AG09319 (cell line): Measurements from ENCODE around the gene COX10.

Experiments used
- DNase-seq: peaks from one replicate; pipeline ENCODE4 v3.0.0-alpha.2; 2010; ENCODE audit warnings: low read depth; ENCODE audit errors: extremely low read depth
- CTCF ChIP-seq: IDR thresholded peaks from 2 replicates; pipeline ENCODE4 v1.5.1; 2011; ENCODE audit warnings: low read depth, mild to moderate bottlenecking, inconsistent platforms, low read length, moderate library complexity

COX10 gene

GRCh38 chr17:14092808-14093207 lies 23.5 kb downstream of the COX10 start:
- DNase-seq: no peak
- no peak for TF ChIP-seq CTCF

DNA sequence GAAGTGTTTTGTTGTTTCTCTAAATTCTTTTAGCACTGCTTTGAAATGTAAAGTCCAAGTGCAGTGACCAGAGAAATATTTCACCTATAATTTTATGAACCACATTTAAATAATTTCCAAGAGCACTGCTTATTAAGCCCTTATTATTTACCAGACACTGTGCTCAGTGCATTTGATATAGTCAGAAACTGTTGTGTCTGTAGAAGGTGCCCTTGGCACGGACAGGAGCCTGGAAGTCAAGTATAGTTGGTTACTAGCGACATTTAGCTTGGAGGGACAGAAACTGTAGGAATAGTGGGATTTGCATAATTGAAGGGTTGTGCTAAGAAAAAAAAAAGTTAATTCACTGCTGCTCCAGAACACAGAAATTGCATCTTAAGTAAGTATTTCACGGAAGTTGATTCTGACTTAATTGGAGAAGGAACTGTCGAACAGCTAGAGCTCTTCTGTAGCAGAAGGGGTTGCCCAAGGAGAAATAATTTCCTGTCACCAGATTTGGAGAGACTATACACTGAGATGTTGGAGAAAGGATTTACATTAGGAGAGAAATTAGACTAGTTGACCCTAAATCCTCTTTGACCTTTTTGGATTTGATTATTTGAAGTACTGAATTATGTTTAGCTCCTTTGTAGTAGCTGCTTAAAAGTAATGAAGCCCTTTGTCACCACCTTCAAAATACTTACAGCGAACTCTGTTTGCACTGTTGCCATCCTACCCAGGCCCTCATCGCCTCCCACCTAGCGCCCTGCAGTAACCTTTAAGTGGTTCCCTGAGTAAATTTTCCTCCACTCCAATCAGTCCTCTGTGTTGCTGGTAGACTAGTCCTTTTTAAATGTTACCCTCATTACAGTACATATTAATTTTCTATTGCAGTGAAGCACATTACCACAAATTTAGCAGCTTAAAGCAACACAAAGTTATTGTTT lies 25.6 kb downstream of the COX10 start:
- no peak for TF ChIP-seq CTCF
- no peak for DNase-seq

DNA sequence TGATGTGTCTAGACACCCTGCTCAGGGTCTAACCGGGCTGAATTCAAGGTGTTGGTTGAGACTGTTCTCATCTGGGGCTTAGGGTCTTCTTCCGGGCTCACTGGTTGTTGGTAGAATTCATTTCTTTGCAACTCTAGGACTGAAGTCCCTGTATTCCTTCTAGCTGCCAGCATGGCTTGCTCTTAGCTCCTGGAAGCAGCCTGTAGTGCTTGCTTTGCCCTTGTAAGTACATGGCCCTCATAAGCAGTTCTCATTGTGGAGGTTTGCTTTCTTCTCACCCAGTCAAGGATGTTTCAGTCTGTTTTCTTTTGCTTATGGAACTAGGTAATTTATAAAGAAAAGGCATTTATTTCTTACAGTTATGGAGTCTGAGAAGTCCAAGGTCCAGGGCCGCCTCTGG lies 26.3 kb downstream of the COX10 start:
- DNase-seq: no peak
- TF ChIP-seq CTCF: no peak

- no peak for DNase-seq
- no peak for TF ChIP-seq CTCF
These were observed 28.9 kb downstream of the COX10 start for GRCh38 chr17:14098246-14098645.

DNA sequence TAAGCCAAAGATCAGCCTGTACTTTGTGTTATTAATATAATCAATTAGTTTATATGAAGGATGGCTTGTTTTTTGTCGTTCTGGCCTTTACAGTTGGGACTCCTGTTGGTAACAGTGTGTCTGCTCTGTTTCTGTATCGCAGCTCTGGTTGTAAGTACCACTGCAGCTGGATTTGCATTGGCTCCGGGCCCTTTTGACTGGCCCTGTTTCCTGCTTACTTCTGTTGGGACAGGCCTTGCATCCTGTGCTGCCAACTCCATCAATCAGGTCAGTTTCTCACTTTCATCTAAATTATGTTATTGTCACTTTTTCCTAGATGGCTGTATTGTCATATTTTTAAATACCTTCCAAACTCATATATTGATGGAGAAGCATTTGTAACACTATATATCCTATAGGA lies 32.7 kb downstream of the COX10 start:
- TF ChIP-seq CTCF: no peak
- no peak for DNase-seq

GRCh38 chr17:14103836-14104235 lies 34.5 kb downstream of the COX10 start:
- DNase-seq: no peak
- TF ChIP-seq CTCF: no peak

DNA sequence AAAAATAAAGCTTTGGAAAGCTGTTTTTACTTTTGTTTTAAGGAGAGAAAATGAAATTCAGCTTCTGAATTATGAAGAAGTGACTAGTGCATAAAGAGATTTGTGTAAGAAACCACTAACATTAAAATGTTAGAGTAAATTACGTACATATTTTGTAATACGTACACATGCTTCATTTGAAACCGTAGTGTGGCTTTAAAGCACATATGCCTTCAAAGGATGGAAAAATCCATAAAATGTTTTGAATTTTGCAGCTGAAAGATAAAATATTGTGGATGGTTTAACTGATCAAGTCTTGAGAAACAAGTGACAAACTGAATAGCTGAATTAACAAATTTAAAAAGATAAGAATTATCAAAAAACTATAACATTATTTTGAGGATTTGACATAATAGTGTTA lies 35.4 kb downstream of the COX10 start:
- DNase-seq: no peak
- no peak for TF ChIP-seq CTCF
